WI38 (cell line): Measurements from ENCODE around the gene IQGAP2.

Source experiments
- H3K4me3 ChIP-seq: 2 replicates; pipeline ENCODE4 v1.5.1; 2011; ENCODE audit warnings: low read depth, mild to moderate bottlenecking, control low read depth, low read length
- TF ChIP-seq, protein P1 (sequence below): IDR thresholded peaks from 2 replicates; pipeline ENCODE4 v1.5.1; 2012; ENCODE audit warnings: low read depth, mild to moderate bottlenecking, control low read depth, low read length

IQGAP2 gene

DNA sequence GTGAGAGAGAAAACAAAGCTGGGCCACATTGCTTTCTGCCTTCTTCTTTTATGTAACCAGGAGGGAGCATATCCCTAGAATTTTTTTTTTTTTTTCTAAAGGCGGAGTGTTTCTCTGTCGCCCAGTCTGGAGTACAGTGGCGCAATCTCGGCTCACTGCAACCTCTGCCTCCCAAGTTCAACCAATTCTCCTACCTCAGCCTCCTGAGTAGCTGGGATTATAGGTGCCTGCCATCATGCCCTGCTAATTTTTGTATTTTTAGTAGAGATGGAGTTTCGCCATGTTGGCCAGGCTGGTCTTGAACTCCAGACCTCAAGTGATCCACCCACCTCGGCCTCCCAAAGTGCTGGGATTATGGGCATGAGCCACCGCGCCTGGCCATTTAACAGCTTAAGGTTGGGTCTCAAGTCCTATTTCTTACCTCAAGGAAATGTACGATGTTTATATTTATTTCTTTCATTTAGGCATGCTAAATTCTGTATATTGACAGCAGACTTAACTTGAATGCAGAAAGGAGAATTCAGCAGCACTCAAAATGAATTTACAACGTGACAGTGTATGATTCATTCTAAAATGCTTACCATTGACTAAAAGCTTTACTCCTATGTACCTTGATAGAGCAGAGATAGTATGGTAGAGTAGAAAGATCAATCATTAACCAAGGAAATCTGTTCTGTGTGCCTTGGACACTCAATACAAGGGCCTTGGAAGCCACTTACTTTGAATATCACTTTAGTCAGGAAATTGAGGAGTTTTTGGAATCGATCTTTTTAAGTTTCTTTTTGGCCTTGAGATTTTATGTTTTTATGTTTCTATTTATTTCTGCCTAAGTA is 119.2 kb downstream of the IQGAP2 start:
- TF ChIP-seq, protein P1, sequence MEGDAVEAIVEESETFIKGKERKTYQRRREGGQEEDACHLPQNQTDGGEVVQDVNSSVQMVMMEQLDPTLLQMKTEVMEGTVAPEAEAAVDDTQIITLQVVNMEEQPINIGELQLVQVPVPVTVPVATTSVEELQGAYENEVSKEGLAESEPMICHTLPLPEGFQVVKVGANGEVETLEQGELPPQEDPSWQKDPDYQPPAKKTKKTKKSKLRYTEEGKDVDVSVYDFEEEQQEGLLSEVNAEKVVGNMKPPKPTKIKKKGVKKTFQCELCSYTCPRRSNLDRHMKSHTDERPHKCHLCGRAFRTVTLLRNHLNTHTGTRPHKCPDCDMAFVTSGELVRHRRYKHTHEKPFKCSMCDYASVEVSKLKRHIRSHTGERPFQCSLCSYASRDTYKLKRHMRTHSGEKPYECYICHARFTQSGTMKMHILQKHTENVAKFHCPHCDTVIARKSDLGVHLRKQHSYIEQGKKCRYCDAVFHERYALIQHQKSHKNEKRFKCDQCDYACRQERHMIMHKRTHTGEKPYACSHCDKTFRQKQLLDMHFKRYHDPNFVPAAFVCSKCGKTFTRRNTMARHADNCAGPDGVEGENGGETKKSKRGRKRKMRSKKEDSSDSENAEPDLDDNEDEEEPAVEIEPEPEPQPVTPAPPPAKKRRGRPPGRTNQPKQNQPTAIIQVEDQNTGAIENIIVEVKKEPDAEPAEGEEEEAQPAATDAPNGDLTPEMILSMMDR, result no peak

DNA sequence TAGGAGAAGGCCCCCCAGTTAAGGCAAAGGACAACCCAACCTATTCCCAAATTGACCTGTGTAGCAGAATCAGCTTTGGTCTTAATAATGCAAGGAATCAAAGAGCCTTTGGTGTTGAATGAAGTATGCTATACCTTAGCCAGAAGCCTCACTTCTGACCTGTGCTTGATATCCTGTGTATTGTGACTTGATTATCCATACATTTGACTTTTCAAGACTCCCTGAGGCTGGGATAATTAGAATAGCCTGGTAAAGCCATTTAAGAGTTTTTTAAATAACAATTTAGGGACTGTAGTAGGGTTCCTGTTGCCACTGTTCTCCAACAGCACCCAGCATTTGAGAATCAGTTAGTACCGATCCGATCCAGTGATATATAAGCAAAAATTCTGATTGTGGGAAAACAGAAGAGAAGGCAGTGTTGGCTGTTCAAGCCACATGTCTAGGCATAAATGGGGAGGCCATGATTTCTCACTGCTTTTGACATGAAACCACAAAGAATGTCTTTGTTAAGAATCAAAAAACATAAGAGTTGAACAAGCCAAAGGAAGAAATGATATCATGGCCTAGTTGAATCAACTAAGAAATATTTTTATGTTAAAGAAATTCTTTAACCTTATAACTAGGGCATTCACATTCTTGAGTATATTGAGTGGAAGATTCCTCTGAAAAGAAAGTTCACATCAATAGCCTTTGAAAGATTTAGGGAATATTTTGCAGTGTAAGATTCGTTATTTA is 121.2 kb downstream of the IQGAP2 start:
- H3K4me3 ChIP-seq, result no peak overlapping the region
- TF ChIP-seq, protein P1, result no peak

More for the DNA sequence above, 119.2 kb downstream of the IQGAP2 start:
- H3K4me3 ChIP-seq, result no peak overlapping the region

DNA sequence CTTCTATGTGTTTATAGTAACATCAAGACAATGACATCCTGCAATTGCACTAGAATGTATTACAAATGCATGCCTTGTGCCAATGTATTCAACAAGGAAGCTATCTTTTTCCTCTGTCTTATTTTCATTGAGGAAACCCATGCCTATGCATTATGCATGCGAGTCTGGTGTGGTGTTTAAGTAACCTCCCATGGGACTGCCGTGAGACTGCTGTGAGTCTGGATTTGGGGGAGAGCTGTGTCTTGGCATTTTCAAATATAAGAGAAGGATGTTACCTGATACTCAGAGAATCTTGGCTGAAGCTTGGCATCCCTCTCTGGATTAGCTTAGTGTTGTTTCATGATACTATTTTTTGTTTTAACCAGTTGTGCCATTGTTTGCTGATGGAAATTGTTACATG is 121.8 kb downstream of the IQGAP2 start:
- H3K4me3 ChIP-seq, result no peak overlapping the region
- TF ChIP-seq, protein P1, result no peak

DNA sequence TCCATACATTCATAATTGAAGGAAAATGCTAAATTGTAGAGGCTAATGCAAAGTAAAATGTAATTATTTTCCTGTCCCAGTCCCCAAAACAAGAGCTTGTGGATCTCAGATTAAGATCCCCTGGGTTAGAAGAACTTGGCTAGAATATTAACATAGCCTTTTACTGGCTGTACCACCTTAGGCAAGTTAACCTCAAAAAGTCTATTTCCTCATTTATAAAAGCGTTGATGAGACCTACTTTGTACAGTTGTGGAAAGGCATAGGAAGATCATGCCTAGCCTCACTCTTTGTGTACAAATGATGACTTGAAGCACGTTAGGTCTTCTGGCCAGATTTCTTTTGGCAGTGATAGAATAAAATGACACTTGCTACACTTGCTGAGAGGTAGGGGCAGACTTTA is 122.9 kb downstream of the IQGAP2 start:
- TF ChIP-seq, protein P1, result no peak

DNA sequence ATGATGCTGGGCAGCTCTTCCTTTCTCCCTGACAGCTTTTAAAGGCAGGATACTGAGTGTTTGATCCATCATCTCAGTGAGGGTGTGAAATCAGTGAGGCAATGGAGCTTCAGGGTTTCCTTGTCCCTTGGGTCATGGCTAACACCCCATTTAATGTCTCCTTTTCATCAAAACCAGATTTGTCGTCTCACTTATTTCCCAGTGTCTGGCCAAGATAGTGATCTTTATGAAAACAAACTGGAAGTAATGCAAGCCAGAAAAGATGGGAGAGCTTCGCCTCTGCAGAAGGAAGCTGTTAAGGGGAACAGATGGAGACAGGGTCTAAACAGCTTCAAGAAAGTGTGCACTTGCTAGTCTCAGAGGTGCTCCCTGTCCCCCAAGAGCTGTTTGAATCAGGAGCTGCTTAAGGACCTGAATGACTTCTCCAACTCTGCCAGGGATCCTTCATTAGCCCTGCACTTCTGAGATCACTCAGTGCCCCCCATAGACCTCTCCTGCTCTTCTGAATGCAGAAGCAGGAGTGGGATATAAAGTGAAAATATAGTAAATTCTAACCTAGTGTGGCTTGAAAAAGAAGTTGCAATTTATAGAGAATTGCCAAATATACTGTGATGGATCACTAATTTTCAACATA is 124.0 kb downstream of the IQGAP2 start:
- H3K4me3 ChIP-seq, result no peak overlapping the region
- TF ChIP-seq, protein P1, result no peak

More for the DNA sequence above, 122.9 kb downstream of the IQGAP2 start:
- no peak overlapping the region for H3K4me3 ChIP-seq

DNA sequence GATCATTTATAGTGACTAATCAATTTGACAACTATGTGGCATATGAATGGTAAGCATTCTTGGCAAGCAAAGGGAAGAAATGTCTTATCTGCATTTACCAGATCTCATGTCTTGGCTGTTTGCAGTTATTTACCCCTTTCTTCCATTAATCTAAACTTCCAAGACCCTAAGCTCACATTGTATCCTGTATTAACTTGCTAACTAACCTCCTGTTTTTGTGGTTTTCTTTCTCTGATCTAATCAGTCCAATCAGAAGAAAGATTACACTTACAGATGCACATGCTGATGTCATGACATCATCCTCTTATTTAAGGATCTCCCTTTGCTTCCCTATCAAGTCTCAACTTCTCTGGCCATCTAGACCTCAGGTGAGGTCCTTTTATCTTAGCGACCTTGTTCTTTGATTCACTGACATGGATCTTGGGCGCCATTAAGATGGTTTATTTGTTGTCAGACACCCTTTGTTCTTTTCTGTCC is 124.6 kb downstream of the IQGAP2 start:
- TF ChIP-seq, protein P1, result no peak
- H3K4me3 ChIP-seq, result no peak overlapping the region
